Stimulated activated CD4-positive, alpha-beta T cell treated with anti-CD3 and anti-CD28 coated beads, Interleukin-4, amount 100 ng/mL, for 24 hours (primary cell): ENCODE measurements around the gene C2orf49.
"Not testable (repeated sequence)": the region's sequence is repeated elsewhere in the genome, so short reads cannot be mapped to it uniquely, and the experiment has no call there.

Source experiments
- DNase-seq: peaks from one replicate; pipeline ENCODE4 v3.0.0-alpha.2; 2020

The C2orf49 gene

GRCh38 chr2:105321875-105322646, 15.3 kb upstream of the C2orf49 start:
- DNase-seq: no peak

GRCh38 chr2:105323111-105323510, 14.2 kb upstream of the C2orf49 start:
- DNase-seq: no peak

DNA sequence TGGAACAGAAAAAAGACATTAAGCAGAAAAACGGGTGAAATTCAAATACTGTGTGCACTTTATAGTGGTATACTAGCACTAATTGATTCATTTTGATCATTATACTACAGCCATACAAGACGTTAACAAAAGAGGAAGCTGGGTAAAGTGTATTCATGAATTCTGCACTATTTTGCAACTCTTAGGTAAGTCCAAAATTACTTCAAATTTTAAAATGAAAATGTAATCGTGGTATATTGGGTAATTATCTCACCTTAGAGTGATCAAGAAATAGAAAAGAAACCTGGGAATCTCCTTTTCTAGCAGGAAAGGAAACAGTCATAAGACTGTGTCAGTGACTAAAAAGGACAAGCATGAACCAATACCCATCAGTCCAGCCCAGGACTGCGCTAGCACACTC, 13.2 kb upstream of the C2orf49 start:
- DNase-seq: no peak

DNA sequence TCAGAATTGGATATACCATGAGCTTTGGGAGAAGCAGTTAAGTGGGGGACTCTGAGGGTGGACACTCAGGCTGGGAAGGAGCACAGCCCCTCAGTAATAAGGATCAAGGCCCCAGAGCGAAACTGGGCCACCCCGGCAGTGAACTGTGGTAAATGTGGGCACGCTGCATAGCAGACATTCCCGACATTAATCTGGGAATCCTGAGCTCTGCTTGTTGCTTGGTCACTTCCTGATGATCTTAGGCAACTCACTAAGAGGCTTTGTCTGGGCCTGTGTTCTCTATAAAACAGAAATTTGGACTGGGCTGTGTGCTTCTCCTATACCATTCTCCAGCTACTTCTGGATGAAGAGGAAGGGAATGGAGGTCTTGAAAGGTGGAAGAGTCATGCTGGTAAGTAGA, 12.6 kb upstream of the C2orf49 start:
- DNase-seq: no peak

DNA sequence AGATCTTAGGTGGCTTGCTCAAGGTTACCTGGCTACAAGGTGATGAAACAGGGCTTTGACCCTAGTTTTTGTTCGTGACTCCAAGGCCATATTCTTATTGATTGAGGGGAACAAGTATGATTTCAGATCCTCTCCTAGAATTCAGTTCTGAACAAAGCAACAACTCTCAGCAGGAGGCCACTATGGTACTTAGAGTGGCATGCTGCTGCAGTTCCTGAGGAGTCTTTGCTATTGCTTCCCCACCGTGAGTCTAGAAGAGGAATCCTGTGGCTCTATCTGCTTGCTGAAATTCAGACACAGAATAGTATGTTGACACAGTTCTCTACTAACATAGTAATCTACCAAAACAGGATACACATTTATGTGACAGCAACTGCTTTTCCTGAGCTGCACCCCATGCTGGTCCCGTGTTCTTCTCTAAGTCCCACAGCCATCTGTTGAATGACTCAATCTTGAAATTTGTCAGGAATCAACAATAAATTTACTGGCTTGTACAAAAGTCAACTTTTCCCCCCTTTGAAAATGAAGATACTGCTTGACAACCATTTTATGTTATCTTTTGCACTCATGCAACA, 11.9 kb upstream of the C2orf49 start:
- no peak for DNase-seq

- DNase-seq: not testable (repeated sequence)
Observed at GRCh38 chr2:105327271-105327670, 10.1 kb upstream of the C2orf49 start.

GRCh38 chr2:105327690-105328089, 9.7 kb upstream of the C2orf49 start:
- no peak for DNase-seq

DNA sequence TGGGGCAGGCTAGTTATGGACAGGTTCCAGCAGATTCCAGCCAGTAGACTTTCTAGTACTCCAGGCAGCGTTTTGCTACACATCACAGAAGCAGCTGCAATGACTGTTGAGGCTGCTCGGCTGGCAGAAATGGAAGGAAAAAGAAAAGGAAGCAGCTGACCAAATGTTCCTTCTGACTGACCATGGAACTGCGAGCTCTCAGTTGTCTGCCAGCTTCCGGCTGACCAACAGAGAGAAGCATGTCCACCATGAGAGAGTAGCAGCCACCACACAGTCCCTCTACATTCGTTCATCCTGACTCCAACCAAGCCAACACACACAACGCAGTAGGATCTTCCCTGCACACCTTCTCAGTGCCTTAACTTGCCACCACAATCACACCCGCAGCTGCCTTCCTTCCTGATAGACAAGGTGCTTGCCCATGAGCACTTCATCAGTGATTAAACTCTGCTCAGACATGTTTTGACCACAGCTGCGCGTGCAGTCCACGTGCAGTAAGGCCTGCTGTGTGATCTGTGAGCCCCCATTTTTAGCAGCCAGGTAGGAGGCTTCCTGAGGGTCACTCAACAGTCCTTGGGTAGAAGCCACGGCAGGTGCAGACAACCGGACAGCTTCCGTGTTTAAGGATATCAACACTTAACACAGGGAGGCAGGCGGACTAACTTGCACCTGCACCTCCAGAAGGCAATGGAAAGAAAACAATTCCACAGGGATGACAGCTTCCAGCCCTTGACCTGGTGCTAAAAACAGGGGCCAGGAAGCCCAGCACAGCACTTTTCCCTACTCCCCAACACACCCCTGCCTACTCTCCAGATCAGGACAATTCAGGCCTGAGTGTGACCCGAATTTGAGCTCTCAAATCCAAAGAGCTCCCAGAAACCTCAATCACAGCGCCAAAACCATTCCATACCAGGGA, 8.8 kb upstream of the C2orf49 start:
- DNase-seq: peak; percentile 12

DNA sequence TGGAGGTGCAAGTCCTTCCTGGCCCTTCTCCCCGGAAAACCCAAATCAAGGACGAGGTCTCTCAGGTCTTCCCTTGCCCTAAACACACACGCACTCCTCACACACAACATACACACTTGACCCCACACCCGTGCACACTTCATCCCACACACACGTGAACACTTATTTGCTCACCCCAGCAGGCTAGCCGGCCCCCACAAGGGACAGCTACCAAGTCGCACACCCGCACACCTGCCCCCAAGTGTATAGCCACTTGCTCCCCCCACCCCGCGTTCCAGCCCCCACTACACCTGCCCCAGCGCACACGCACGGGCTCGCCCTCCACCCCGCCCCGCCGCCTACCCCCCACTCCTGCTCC, 8.2 kb upstream of the C2orf49 start:
- peak; percentile 27 for DNase-seq

- DNase-seq: peak; percentile 42
Observed at GRCh38 chr2:105329561-105330495, 7.5 kb upstream of the C2orf49 start, which contains the start of gene TGFBRAP1. TSS of gene TGFBRAP1 (minus strand) at chr2:105329735. CDS start at chr2:105308301, 21,434 bp downstream.

DNA sequence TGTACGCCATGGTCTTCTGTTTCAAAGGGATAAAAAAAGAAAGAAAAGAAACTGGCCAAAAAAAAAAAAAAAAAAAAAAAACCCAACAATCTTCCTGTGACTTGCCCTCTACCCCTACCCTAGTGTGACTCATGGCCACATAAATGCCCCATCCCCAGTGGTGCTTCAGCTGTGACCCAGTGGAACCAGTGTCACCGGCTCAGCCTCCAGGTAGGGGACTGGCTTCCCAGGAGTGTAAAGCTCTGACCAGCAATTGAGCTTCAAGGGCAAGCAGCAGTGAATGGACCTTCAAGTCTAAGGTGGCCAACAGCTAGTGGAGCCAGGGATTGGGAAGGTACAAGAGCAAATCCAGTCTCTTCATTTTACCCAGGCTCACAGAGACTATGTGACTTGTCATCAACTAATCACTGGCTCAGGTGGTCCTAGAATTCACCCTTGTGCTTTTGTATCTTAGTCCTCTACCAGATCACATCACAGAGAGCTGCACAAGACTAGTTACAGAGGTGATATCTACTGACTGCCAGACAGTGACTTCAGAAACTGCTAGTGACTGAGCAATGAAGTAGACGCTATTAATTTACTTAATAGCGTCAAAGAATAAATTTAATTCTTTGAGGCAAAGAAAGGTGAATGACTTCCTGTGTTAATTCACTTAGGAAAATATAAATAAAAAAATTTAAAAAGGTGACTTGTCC, 6.5 kb upstream of the C2orf49 start:
- DNase-seq: peak; percentile 11

- no peak for DNase-seq
Observed at GRCh38 chr2:105334211-105334610, 3.1 kb upstream of the C2orf49 start.

GRCh38 chr2:105335469-105335868, 1.9 kb upstream of the C2orf49 start:
- DNase-seq: no peak

GRCh38 chr2:105336786-105337121, 586 bp upstream of the C2orf49 start:
- DNase-seq: no peak

DNA sequence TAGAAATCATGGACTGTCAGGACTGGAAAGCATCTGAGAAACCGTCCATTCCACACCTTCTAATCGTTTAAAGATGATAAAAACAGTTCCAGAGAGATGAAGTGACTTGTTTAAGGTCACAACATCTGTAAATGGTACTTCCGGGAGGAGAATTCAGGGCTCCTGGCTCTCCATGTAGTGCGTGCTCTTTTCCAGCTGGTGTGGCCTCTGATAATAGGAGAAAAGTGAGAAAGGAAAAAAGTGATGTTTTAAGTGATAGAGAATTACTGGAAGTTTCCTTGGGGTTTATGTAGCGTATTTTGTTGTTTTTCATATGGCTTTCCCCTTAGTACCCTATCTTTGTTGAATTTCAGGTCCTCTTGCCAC, 663 bp downstream of the C2orf49 start:
- DNase-seq: no peak

DNA sequence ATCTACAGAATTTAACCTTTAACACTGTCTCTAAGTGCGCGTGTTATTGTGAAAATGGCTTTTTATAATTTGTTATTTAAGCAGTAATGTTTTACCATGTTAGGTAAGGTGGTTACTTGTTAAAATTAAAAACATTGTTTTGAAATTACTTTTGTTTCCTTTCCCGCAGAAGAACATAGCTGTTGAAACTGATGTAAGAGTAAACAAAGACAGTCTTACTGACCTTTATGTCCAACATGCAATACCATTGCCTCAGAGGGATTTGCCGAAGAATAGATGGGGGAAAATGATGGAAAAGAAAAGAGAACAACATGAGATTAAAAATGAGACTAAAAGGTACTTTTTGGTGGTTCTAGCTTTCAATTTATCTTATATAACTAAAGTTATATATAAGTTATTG, 2.1 kb downstream of the C2orf49 start:
- no peak for DNase-seq

DNA sequence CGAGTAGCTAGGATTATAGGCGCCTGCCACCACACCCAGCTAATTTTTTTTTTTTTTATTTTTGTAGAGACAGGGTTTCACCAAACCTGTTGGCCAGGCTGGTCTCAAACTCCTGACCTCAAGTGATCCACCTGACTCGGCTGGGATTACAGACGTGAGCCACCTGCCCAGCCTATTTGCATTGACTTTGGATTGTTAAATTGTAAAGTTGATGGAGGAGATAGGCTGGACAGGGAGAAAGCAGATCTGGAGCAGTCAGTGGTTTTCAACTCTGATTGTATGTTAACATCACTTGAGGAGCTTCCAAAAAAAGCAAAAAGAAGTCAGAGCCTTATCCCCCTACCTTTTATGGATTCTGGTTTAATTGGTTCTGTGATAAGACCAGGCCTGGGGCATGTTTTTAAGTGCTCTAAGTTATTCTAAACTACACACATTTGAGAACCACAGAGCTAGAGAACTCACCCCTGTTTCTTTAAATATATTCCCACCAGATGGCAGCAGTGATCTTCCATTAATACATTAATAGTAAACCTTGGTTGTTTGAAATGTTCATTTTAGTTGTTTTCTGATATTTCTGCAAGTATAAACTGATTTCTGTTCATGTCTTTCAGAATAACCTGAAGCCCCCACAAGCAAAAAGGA, 7.5 kb downstream of the C2orf49 start:
- no peak for DNase-seq

- no peak for DNase-seq
Observed at GRCh38 chr2:105357122-105357521, 19.8 kb downstream of the C2orf49 start.

- DNase-seq: no peak
Observed at GRCh38 chr2:105358593-105358992, 21.3 kb downstream of the C2orf49 start.

DNA sequence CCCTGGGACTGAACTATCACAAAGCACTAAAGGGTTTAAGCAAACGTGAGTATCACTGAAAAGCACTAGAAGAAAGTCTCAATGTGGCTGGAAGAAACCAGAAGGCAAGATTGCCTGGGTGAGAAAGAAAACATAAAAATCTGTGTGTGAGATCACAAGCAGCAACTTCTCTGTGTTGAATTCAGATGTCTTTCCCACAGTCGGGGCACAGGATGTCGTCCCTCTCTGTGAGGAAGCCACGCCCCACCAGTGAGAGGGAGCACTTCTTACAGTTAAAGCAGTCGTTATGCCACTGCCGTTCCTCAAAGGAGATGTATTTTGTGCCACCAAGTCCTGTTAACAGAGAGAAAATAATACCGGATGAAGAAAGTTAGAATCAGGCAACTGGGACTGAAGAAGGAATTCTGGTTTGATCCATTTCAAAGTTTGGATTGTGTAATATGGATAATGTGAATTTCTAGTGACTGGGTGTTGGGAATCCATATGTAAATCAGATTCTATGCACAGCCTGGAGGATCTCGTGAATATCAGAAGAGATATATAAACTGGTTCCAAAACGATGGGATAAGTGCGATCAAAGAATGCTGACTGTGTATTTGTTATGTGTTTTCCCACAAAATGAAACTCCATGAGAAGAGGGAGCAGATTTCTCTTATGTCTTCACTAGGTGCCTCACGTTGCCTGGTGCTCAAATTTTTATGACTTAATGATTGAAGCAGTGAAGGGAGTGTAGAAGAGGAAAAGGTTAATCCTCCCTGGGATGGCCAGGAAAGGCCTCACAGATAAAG, 24.0 kb downstream of the C2orf49 start:
- DNase-seq: no peak
